Erythroblast (primary cell): Measurements from ENCODE around the gene PDF.

Source experiments
- DNase-seq, 2 experiments: peaks; one replicate each; lab custom pipeline; 2025; lab: John Stamatoyannopoulos, UW
- GATA1 ChIP-seq: IDR thresholded peaks from 2 replicates; pipeline ENCODE4 v1.6.1; 2011; ENCODE audit warnings: low read depth, mild to moderate bottlenecking, control low read depth, low read length, moderate library complexity
- POLR2A ChIP-seq: IDR thresholded peaks from 2 replicates; pipeline ENCODE4 v1.6.1; 2011; ENCODE audit warnings: mild to moderate bottlenecking, low read length

PDF gene

GRCh38 chr16:69328854-69329316, 1.5 kb downstream of the PDF start:
- peak; percentile 23 for TF ChIP-seq POLR2A
- TF ChIP-seq GATA1 = no peak
- DNase-seq = peak in 1 of 2 experiments; percentile 16

- DNase-seq = no peak
- TF ChIP-seq GATA1 (no peak), POLR2A (no peak)
These were observed 2.6 kb downstream of the PDF start for GRCh38 chr16:69327585-69328310.

GRCh38 chr16:69326172-69326873, 4.1 kb downstream of the PDF start:
- TF ChIP-seq POLR2A (no peak), GATA1 (no peak)
- DNase-seq = no peak

GRCh38 chr16:69325784-69326171, 4.6 kb downstream of the PDF start:
- DNase-seq = no peak
- TF ChIP-seq GATA1 (no peak), POLR2A (no peak)

- DNase-seq = no peak
- no peak for TF ChIP-seq GATA1
- TF ChIP-seq POLR2A = no peak
These were observed 5.7 kb downstream of the PDF start for GRCh38 chr16:69324585-69325253.

GRCh38 chr16:69324013-69324531, 6.3 kb downstream of the PDF start:
- no peak for TF ChIP-seq POLR2A
- no peak for DNase-seq

- DNase-seq = no peak
- no peak for TF ChIP-seq POLR2A
- no peak for TF ChIP-seq GATA1
These were observed 7.0 kb downstream of the PDF start for GRCh38 chr16:69323415-69323814.

- no peak for DNase-seq
- TF ChIP-seq POLR2A (no peak), GATA1 (no peak)
These were observed 8.0 kb downstream of the PDF start for GRCh38 chr16:69322343-69322742.

GRCh38 chr16:69321080-69321479, 9.3 kb downstream of the PDF start:
- TF ChIP-seq POLR2A (no peak), GATA1 (no peak)
- DNase-seq = no peak

- TF ChIP-seq POLR2A (no peak), GATA1 (no peak)
- no peak for DNase-seq
These were observed 9.7 kb downstream of the PDF start for GRCh38 chr16:69320740-69321073.

GRCh38 chr16:69319826-69320739, 10.3 kb downstream of the PDF start:
- TF ChIP-seq POLR2A = no peak
- TF ChIP-seq GATA1 = no peak
- DNase-seq = no peak

GRCh38 chr16:69319381-69319780, 11.0 kb downstream of the PDF start:
- TF ChIP-seq POLR2A (no peak), GATA1 (no peak)
- no peak for DNase-seq

- DNase-seq = no peak
- TF ChIP-seq GATA1 (no peak), POLR2A (no peak)
These were observed 11.5 kb downstream of the PDF start for GRCh38 chr16:69318911-69319289.
